Tibial nerve (tissue), 4 donors: ENCODE results near the gene DAP. TPM values are rescaled to one million over a fixed set of nuclear protein-coding genes. Genes with fewer than 3 reads are reported as not detected.

ENCODE experiments used
- DNase-seq, 2 donors: peaks; one replicate each; pipeline ENCODE4 v3.0.0-alpha.2; 2019; ENCODE audit warnings: low spot score in 2 of 2
- H3K27ac ChIP-seq, 4 donors: fragments of 200-600 bp; sonication (generic) in 3 of 4; one replicate each; pipeline ENCODE4 v1.5.1; 2017 to 2019; ENCODE audit warnings: mild to moderate bottlenecking in 1 of 4
- H3K27me3 ChIP-seq, 2 donors: fragments of 200-600 bp; sonication (generic) in 1 of 2; one replicate each; pipeline versions ENCODE4 v1.5.1 to v1.6.0; 2017 to 2019
- H3K36me3 ChIP-seq, 3 donors: fragments of 200-600 bp; sonication (generic); one replicate each; pipeline ENCODE4 v1.5.1; 2018 to 2019
- H3K4me1 ChIP-seq, 4 donors: fragments of 200-600 bp; sonication (generic) in 3 of 4; one replicate each; pipeline ENCODE4 v1.5.1; 2017 to 2019
- H3K4me3 ChIP-seq, 4 donors: fragments of 200-600 bp; sonication (generic) in 3 of 4; one replicate each; pipeline ENCODE4 v1.5.1; 2017 to 2019; ENCODE audit warnings: mild to moderate bottlenecking in 1 of 4, moderate library complexity in 1 of 4
- H3K9me3 ChIP-seq, 4 donors: fragments of 200-600 bp; sonication (generic) in 3 of 4; one replicate each; pipeline ENCODE4 v1.5.1; 2017 to 2019
- EP300 ChIP-seq, 2 donors: sonication (generic); formaldehyde crosslinking; IDR thresholded peaks; one replicate each; pipeline ENCODE4 v1.6.1; 2017; ENCODE audit warnings: antibody characterized with exemption in 2 of 2, mild to moderate bottlenecking in 1 of 2
- POLR2A ChIP-seq, 2 donors: fragments of 450-650 bp; IDR thresholded peaks; one replicate each; pipeline ENCODE4 v1.6.1; 2017; ENCODE audit warnings: antibody characterized with exemption in 2 of 2, mild to moderate bottlenecking in 2 of 2, moderate library complexity in 2 of 2
- WGBS, 2 donors: methylation state at CpG; one replicate each; pipeline ENCODE4 v1.1.5; 2018; 5-methylcytosine and 5-hydroxymethylcytosine counted together
- total RNA-seq, 4 donors: library from RNA; depleted of rRNA; stranded (reverse); fragments of >200 nt; gene quantifications; one replicate each; pipeline ENCODE4 v1.1.0, GENCODE V29; 2016
- TF ChIP-seq, protein P1 (sequence below), 5 experiments: fragments of 200-600 bp in 3 of 5; fragments of 450-650 bp in 2 of 5; sonication (generic) in 3 of 5; IDR thresholded peaks; one replicate each; pipeline ENCODE4 v1.5.1; 2016 to 2019; ENCODE audit warnings: antibody characterized with exemption in 5 of 5, mild to moderate bottlenecking in 3 of 5, moderate library complexity in 2 of 5

Gene DAP
- total RNA-seq, 4 donors from 2014 or later = 43.0 to 77.7 (median 50.0) TPM

DNA sequence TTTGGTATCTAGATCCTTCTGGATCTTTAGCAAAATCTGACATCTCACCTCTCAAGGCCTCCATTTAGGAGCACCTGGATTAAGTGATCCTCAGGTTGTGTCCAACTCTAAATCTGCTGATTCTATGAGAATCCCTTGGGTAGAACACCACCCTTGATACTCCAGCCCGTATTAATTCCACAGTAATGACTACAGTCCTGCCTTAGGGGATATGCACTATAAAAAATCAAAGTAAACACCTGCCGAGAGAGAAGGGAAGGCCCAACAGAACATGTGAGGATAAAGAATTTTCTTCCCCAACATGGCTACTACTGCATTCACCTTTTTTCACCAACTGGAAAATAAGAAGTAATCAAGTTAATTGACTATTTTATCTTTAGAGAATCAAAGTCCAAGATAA, 27.6 kb downstream of the DAP start:
- Histone ChIP-seq H3K27me3 (no peaks in the 10 kb centered on the region), H3K4me1 (no peaks in the 10 kb centered on the region), H3K36me3 (peaks cover 0 to 10% (median 0%) of the 10 kb centered on the region in 3 donors), H3K9me3 (no peaks in the 10 kb centered on the region), H3K4me3 (no peak overlapping the region), H3K27ac (no peak overlapping the region)
- no peak for DNase-seq
- TF ChIP-seq POLR2A (IDR thresholded peaks at IDR 0.05) (no peak), EP300 (IDR thresholded peaks at IDR 0.05) (no peak)
- TF ChIP-seq, protein P1, sequence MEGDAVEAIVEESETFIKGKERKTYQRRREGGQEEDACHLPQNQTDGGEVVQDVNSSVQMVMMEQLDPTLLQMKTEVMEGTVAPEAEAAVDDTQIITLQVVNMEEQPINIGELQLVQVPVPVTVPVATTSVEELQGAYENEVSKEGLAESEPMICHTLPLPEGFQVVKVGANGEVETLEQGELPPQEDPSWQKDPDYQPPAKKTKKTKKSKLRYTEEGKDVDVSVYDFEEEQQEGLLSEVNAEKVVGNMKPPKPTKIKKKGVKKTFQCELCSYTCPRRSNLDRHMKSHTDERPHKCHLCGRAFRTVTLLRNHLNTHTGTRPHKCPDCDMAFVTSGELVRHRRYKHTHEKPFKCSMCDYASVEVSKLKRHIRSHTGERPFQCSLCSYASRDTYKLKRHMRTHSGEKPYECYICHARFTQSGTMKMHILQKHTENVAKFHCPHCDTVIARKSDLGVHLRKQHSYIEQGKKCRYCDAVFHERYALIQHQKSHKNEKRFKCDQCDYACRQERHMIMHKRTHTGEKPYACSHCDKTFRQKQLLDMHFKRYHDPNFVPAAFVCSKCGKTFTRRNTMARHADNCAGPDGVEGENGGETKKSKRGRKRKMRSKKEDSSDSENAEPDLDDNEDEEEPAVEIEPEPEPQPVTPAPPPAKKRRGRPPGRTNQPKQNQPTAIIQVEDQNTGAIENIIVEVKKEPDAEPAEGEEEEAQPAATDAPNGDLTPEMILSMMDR (IDR thresholded peaks at IDR 0.05) = no peak
- WGBS, 2 donors = 77 to 78% methylated on average over 2 of the region's 2 CpGs

DNA sequence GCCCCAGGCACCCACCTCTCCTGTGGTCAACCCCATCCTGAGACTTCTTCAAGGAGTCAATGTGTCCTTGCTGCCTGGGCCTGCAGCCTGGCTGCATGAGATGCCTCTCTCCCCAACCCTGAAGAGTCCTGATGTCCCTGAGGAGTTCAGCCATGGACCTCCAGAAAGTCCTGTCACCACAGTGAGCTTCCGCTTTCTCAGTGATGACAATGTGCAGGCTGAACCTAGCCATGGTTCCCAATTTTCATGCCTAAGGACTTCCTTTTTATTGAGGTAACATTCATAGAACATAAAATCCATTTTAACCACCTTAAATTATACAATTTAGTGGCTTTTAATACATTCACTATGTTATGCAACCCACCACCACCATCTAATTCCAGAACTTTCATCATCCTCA, 29.1 kb downstream of the DAP start:
- no peak for DNase-seq
- Histone ChIP-seq H3K27ac (no peak overlapping the region), H3K9me3 (no peaks in the 10 kb centered on the region), H3K4me1 (peaks cover 0 to 7% (median 0%) of the 10 kb centered on the region in 4 donors), H3K4me3 (no peak overlapping the region), H3K27me3 (no peaks in the 10 kb centered on the region), H3K36me3 (peaks cover 0 to 7% (median 0%) of the 10 kb centered on the region in 3 donors)
- 89 to 94% methylated on average over 1 of the region's 1 CpG for WGBS, 2 donors
- TF ChIP-seq POLR2A (IDR thresholded peaks at IDR 0.05) (no peak), EP300 (IDR thresholded peaks at IDR 0.05) (no peak)
- TF ChIP-seq, protein P1 (IDR thresholded peaks at IDR 0.05) = no peak

DNA sequence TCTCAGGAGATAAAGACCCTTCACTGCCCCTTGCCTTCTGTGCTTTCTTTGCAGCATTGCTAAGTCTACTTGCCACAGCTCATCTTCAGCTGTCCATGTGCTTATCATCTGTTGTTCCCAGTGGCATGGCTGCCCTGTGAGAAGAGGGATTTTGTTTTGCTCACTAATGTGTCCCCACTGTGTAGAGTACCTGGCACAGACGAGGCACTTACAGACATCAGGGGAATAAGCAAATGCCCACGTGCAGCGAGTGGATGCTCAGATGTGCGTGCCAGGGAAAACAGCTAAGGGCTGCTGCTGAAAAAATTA, 31.0 kb downstream of the DAP start:
- DNase-seq = no peak
- no peaks in the 10 kb centered on the region for H3K9me3 ChIP-seq
- H3K4me1 ChIP-seq = peaks cover 0 to 26% (median 0%) of the 10 kb centered on the region in 4 donors
- H3K36me3 ChIP-seq = peaks cover 0 to 4% (median 0%) of the 10 kb centered on the region in 3 donors
- H3K4me3 ChIP-seq = no peak overlapping the region
- no peaks in the 10 kb centered on the region for H3K27me3 ChIP-seq
- WGBS, 2 donors = 88 to 93% methylated on average over 4 of the region's 4 CpGs
- no peak for TF ChIP-seq EP300 (IDR thresholded peaks at IDR 0.05)
- no peak for TF ChIP-seq POLR2A (IDR thresholded peaks at IDR 0.05)
- TF ChIP-seq, protein P1 (IDR thresholded peaks at IDR 0.05) = no peak
- H3K27ac ChIP-seq = no peak overlapping the region

DNA sequence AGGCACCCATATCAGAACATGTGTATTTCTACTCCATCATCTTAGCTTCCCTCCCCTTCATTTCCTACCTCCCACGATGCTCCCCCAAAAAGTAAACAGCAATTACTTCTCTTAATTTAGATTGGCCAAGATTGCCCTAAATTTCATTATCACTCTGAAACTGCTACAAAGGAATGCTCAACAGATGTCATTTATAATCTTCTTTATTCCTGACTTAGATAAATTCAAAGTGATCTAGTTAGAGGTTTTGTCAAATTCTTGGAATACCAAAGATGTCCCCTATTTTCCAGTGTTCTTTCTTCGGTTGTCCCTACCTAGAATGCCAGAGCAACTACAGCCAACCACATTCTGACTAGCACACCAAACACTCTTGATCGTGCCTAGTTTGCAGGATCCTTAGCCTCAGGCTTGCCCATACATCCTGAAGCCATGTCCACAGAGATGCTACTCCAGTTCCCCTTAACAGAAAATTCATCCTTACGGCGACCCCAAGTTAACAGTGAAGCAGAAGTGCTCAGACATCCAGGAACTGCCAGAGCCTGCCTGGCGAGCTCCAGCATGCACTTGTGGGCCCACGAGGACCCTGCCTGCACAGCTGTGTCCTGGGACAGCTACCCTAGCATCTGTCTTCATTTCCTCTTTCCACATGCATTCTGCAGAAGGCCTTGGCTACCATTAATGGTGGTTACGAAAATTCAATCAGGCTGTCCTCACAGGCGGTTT, 31.6 kb downstream of the DAP start:
- no peak overlapping the region for H3K27ac ChIP-seq
- no peak for TF ChIP-seq POLR2A (IDR thresholded peaks at IDR 0.05)
- TF ChIP-seq, protein P1 (IDR thresholded peaks at IDR 0.05) = no peak
- no peak for TF ChIP-seq EP300 (IDR thresholded peaks at IDR 0.05)
- no peak for DNase-seq
- H3K36me3 ChIP-seq = peaks cover 0 to 4% (median 0%) of the 10 kb centered on the region in 3 donors
- peaks cover 0 to 31% (median 2%) of the 10 kb centered on the region in 4 donors for H3K4me1 ChIP-seq
- no peaks in the 10 kb centered on the region for H3K9me3 ChIP-seq
- no peaks in the 10 kb centered on the region for H3K27me3 ChIP-seq
- 81 to 84% methylated on average over 9 of the region's 9 CpGs for WGBS, 2 donors
- H3K4me3 ChIP-seq = no peak overlapping the region

DNA sequence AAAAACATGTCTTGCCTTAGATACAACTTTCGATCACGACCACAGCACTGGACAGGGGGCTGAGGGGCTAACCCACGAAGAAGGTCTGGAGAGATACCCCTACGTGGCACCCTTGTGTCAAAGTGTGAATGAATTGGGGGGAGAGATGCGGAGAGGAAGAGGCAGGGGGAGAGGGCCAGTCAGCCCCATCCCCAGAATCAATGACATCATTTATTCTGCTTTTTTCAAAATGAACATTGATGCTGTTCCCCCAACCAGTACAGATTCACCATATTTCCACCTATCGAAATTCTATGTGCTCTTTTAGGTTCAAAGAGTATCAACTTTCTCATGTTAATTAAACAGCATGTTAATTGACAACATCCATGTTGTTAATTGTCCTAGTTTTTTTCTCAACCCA, 32.4 kb downstream of the DAP start:
- no peak overlapping the region for H3K27ac ChIP-seq
- TF ChIP-seq POLR2A (IDR thresholded peaks at IDR 0.05) (no peak), EP300 (IDR thresholded peaks at IDR 0.05) (no peak)
- TF ChIP-seq, protein P1 (IDR thresholded peaks at IDR 0.05) = no peak
- peaks cover 0 to 39% (median 7%) of the 10 kb centered on the region in 4 donors for H3K4me1 ChIP-seq
- DNase-seq = no peak
- WGBS, 2 donors = 95 to 96% methylated on average over 6 of the region's 6 CpGs
- no peak overlapping the region for H3K4me3 ChIP-seq
- peaks cover 0 to 4% (median 0%) of the 10 kb centered on the region in 3 donors for H3K36me3 ChIP-seq
- H3K9me3 ChIP-seq = no peaks in the 10 kb centered on the region
- H3K27me3 ChIP-seq = no peaks in the 10 kb centered on the region
